Central memory CD8-positive, alpha-beta T cell (primary cell): ENCODE data around the gene NPDC1.
"Not testable (repeated sequence)": the region's sequence is repeated elsewhere in the genome, so short reads cannot be mapped to it uniquely, and the experiment has no call there.

ENCODE experiments used
- ATAC-seq: fragments of 150-1000 bp; cut with Tn5 transposase; replicated peaks from 2 replicates; pipeline ENCODE4 v1.10.0; 2022; ENCODE audit warnings: mild to moderate bottlenecking, moderate FRiP score, moderate number of reproducible peaks; ENCODE audit not compliant: poor library complexity, severe bottlenecking; ENCODE audit errors: extremely low read depth
- DNase-seq, 2 donors: peaks; one replicate each; pipeline ENCODE4 v3.0.0; 2021; ENCODE audit warnings: low spot score in 2 of 2
- H3K27ac Mint-ChIP-seq: one replicate; pipeline ENCODE4 v1.8.0; 2022; ENCODE audit warnings: low read depth, mild to moderate bottlenecking, moderate library complexity, mixed read lengths
- H3K27me3 Mint-ChIP-seq: one replicate; pipeline ENCODE4 v1.8.0; 2022; ENCODE audit warnings: mixed read lengths
- H3K36me3 Mint-ChIP-seq: one replicate; pipeline ENCODE4 v1.8.0; 2022; ENCODE audit warnings: mild to moderate bottlenecking, moderate library complexity, mixed read lengths; ENCODE audit not compliant: insufficient read depth
- H3K4me1 Mint-ChIP-seq: one replicate; pipeline ENCODE4 v1.8.0; 2022; ENCODE audit warnings: mixed read lengths
- H3K4me3 Mint-ChIP-seq: one replicate; pipeline ENCODE4 v1.8.0; 2022; ENCODE audit warnings: mild to moderate bottlenecking, moderate library complexity, mixed read lengths
- H3K9me3 Mint-ChIP-seq: one replicate; pipeline ENCODE4 v1.8.0; 2022; ENCODE audit warnings: mixed read lengths

The NPDC1 gene

GRCh38 chr9:137037035-137037434, 8.9 kb downstream of the NPDC1 start:
- no peaks in the 10 kb centered on the region for H3K9me3 Mint-ChIP-seq
- peaks cover 27% of the 10 kb centered on the region for H3K4me1 Mint-ChIP-seq
- no peaks in the 10 kb centered on the region for H3K27me3 Mint-ChIP-seq
- peaks cover 5% of the 10 kb centered on the region for H3K36me3 Mint-ChIP-seq
- no peak for DNase-seq
- no peak overlapping the region for H3K27ac Mint-ChIP-seq
- H3K4me3 Mint-ChIP-seq = no peak overlapping the region
- no peak for ATAC-seq

- Mint-ChIP-seq H3K4me3 (no peak overlapping the region), H3K27ac (no peak overlapping the region), H3K4me1 (peaks cover 32% of the 10 kb centered on the region), H3K36me3 (peaks cover 6% of the 10 kb centered on the region), H3K9me3 (no peaks in the 10 kb centered on the region), H3K27me3 (no peaks in the 10 kb centered on the region)
- no peak for ATAC-seq
- no peak for DNase-seq
These were observed 10.0 kb downstream of the NPDC1 start for GRCh38 chr9:137035937-137036336.

DNA sequence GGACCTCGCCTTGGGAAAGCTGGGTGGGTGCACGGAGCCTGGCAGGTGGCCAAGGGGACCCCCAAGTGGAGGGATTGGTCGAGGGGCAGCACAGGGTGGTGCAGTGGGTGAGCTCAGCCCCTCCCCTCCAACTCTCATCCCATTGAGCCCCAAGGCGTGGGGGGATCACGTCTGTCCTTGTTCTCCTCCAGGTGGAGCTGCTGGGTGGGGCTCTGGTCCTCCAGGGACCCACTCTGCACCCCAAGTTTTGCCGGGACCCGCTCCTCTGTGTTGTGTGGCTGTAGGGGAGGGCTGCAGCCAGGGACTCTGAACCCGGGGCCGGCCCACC, 10.5 kb downstream of the NPDC1 start:
- Mint-ChIP-seq H3K27ac (peak overlapping the region; percentile 84), H3K4me1 (peaks cover 37% of the 10 kb centered on the region), H3K4me3 (peak overlapping the region; percentile 78)

DNA sequence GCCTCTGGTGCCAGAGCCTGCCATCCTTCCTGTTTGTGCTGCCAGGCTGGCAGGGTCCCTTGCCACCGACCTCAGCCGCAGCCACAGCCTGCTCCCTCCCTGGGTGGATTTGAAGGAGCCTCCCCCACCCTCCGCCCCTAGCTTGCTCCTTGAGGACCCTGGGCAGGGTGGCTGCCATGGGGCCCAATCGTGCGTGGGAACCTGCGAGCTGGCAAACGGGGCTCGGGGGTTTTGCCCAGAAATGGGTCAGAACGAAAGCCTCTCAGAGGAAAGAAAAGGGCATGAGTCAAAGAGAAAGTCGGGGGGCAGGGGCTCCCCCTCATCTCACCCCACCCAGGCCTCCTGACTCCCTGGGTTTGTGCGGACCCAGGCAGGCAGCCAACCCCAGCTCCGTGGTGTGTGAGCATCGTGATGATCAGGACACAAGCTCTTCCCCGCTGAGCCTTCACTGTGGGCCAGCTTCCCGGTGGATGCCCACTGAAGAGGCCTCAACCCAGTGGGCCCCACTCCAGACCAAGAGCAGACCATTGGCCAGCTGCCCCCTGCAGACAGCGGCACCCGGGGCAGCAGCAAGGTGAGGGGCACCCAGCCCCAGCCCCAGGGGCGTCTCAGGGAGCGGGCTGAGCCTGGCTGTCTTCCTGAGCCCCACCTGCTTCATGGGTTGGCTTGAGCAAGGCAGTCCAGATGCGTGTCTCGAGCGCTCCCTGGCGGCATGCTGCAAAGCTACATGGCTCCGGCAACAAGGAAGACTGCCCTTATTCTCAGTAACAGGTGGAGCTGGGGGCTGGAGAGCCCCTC, 11.1 kb downstream of the NPDC1 start:
- peak overlapping the region; percentile 84 for H3K27ac Mint-ChIP-seq
- peak; percentile 80 to 85 for DNase-seq
- H3K4me3 Mint-ChIP-seq = peak overlapping the region; percentile 78
- no peaks in the 10 kb centered on the region for H3K9me3 Mint-ChIP-seq
- H3K36me3 Mint-ChIP-seq = peaks cover 9% of the 10 kb centered on the region
- H3K4me1 Mint-ChIP-seq = peaks cover 41% of the 10 kb centered on the region
- H3K27me3 Mint-ChIP-seq = no peaks in the 10 kb centered on the region
- peak; percentile 74 for ATAC-seq

More for the DNA sequence above, 10.5 kb downstream of the NPDC1 start:
- Mint-ChIP-seq H3K9me3 (no peaks in the 10 kb centered on the region), H3K27me3 (no peaks in the 10 kb centered on the region), H3K36me3 (peaks cover 9% of the 10 kb centered on the region)
- ATAC-seq = no peak
- DNase-seq = no peak

DNA sequence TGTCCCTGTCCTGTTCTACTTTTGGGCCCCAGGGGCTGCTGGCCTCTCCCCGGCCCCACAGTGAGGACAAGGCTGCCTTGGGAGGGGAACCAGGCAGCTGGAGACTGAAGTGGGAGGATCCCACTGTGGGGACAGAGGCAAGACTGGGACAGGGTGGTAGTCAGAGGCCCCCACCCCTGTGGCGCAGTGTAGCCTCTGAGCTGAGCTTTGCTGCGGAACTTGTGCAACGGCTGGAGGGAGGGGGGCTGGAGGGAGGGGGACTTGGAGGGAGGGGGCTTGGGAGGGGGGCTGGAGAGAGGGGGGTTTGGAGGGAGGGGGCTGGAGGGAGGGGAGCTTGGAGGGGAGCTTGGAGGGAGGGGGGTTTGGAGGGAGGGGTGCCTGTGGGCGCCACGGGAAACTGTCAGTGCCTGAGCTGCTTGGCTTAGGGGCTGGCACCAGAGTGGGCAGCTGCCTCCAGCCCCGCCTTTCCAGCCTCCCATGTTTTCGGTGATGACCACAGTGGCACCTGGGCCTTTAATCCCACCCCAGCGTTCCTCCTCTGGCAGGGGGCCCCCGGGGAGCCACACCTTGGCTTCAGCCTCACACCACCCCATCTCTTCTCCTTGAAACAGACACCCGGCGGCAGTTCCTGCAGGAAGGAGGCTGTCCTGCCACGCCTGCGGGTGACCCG, 11.8 kb downstream of the NPDC1 start:
- Mint-ChIP-seq H3K4me3 (peak overlapping the region; percentile 86), H3K27me3 (no peaks in the 10 kb centered on the region), H3K4me1 (peaks cover 47% of the 10 kb centered on the region), H3K27ac (peak overlapping the region; percentile 84), H3K36me3 (peaks cover 13% of the 10 kb centered on the region), H3K9me3 (no peaks in the 10 kb centered on the region)
- ATAC-seq (no peak), DNase-seq (no peak)

DNA sequence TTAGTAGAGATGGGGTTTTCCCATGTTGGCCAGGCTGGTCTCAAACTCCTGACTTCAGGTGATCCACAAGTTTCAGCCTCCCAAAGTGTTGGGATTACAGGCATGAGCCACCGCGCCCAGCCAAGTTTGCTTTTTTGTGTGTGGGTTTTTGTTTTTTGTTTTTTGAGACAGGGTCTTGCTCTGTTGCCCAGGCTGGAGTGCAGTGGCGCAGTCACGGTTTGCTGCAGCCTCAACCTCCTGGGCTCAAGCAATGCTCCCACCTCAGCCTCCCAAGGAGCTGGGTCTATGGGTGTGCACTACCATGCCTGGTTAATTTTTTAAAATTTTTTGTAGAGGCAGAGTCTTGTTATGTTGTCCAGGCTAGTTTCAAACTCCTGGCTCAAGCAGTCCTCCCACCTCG, 12.5 kb downstream of the NPDC1 start:
- not testable (repeated sequence) for H3K27me3 Mint-ChIP-seq, H3K27ac Mint-ChIP-seq, ATAC-seq, H3K9me3 Mint-ChIP-seq, DNase-seq
- peaks cover 16% of the 10 kb centered on the region for H3K36me3 Mint-ChIP-seq
- H3K4me3 Mint-ChIP-seq = peak overlapping the region; percentile 86
- H3K4me1 Mint-ChIP-seq = peaks cover 49% of the 10 kb centered on the region

DNA sequence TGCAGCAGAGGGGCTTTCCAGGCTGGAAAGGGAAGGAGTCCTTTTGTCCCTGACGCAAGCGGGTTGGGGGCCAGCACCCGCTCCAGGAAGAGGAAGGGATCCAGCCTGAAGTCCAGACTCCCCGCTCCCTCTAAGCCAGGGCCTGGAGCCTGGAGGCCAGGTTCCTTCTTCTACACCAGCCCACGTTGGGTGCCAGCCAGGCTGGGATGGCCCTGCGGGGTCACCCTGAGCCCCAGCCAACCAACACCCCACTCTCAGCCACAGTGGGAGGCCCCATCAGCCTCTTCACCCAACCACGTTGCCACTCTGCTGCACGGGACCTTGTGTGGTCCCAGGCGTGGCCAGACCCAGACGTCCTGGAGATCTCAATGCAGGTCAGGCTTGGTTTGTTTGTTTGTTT, 13.1 kb downstream of the NPDC1 start:
- Mint-ChIP-seq H3K9me3 (no peaks in the 10 kb centered on the region), H3K27me3 (no peaks in the 10 kb centered on the region), H3K4me1 (peaks cover 49% of the 10 kb centered on the region), H3K27ac (no peak overlapping the region), H3K4me3 (peak overlapping the region; percentile 86), H3K36me3 (peaks cover 17% of the 10 kb centered on the region)
- DNase-seq (no peak), ATAC-seq (no peak)

DNA sequence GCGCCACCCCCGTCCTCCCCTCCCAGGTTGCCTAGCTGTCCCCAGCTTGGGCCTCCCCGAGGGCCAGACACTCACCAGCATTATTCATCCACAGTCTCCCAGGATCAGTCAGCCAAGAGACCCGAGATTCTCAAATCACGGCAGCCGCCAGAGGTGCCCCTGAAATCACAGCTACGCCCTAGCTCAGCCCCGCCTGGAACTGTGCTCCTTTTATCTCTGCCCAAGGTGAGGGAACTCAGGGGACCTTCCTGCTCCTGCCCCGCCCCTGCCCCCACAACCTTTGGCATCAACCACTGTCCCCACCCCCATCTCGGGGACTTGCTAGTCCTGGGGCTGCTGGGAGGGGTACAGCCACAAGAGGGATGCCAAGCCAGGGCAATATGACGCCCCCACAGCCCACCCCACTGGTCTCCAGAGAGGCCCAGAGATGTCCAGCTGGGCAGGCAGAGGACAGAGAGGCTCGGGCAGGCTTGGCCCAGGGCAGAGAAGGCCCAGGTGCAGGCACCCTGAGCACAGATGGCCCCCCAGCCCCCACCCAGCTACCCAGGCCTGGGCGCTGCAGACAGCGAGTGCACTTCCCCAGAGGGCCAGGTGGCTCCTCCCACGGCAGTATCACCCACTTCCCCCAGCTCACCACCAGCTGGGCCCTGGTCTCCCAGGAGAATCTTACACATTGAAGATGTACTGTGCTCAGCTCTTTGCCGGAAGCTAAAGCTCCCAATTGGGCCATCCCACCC, 13.9 kb downstream of the NPDC1 start, which contains the start of gene FUT7:
FUT7 (minus strand) TSS at position 185 of the 737 bp plus-strand sequence; CDS start at position 88, 97 bp downstream.
- H3K27me3 Mint-ChIP-seq = no peaks in the 10 kb centered on the region
- no peak for ATAC-seq
- peaks cover 49% of the 10 kb centered on the region for H3K4me1 Mint-ChIP-seq
- H3K27ac Mint-ChIP-seq = peak within 1 kb of the TSS; percentile 64
- H3K4me3 Mint-ChIP-seq = peak within 1 kb of the TSS; percentile 86
- H3K36me3 Mint-ChIP-seq = peaks cover 17% of the 10 kb centered on the region
- peak in 1 of 2 donors; percentile 20 for DNase-seq
- H3K9me3 Mint-ChIP-seq = no peaks in the 10 kb centered on the region

DNA sequence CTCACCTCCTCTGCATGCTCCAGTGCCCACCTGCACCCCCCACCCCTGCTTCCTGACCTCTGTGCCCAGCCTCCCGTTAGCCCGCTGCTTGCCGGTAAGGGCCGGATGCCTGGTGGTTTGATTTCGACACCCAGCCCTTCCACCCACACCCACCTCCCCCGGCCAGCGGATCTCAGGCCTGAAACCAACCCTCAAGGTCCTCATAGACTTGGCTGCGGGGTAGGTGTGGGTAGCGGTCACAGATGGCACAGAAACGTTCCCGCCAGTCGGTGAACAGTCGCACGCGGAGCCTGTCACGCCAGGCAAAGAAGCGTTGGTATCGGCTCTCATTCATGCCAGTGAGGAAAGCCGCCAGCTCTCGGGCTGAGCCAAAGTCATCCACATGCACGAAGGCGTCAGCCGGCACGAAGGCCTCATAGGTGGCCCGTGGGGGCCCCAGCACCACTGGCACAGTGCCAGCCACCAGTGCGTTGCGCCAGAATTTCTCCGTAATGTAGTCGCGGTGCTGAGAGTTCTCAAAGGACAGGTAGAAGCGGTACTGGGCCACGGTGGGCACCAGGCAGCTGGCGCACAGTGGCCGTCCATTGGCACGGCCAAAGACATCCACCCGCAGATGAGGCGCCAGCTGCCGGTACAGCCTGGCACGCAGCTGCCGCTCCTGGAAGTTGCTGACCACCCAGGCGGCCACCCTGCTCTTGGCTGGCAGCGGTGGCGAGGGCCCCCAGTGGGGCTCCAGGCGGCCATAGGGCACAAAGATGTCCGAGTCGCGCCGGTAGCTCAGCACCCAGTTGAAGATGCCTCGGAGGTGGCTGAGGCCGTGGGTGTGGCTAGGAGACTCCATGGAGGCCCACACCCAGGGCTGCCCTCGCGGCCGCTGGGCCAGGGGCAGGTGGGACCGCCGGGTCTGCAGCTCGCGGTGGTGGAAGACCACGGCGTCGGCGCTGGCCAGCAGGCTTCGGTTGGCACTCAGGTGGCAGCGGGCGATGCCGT, 15.1 kb downstream of the NPDC1 start:
- DNase-seq (peak in 1 of 2 donors; percentile 17), ATAC-seq (no peak)
- Mint-ChIP-seq H3K4me3 (peak overlapping the region; percentile 86), H3K27ac (peak overlapping the region; percentile 13), H3K36me3 (peaks cover 17% of the 10 kb centered on the region), H3K27me3 (no peaks in the 10 kb centered on the region), H3K9me3 (no peaks in the 10 kb centered on the region), H3K4me1 (peaks cover 60% of the 10 kb centered on the region)

DNA sequence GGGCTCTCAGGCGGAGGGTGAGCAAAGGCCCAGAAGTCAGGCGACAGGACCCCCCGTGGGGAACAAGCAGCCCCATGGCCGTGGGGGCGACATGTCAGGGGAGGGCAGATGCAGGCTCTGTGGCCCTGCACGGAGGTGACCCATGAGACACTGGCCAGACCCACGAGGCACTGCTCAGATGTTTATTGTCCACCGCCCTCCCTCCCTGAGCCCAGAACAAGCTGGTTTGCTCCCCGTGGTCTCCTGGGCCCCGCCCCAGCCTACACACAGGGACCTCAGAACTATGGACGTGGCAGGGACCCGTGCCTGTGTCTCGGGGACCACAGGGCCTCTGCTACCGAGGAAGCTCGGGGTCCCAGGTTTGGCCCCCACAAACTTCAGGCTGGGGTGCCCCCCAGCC, 16.0 kb downstream of the NPDC1 start:
- H3K27ac Mint-ChIP-seq = peak overlapping the region; percentile 75
- no peaks in the 10 kb centered on the region for H3K27me3 Mint-ChIP-seq
- peaks cover 17% of the 10 kb centered on the region for H3K36me3 Mint-ChIP-seq
- DNase-seq (no peak), ATAC-seq (no peak)
- H3K4me1 Mint-ChIP-seq = peaks cover 56% of the 10 kb centered on the region
- H3K9me3 Mint-ChIP-seq = no peaks in the 10 kb centered on the region
- H3K4me3 Mint-ChIP-seq = peak overlapping the region; percentile 86

GRCh38 chr9:137029058-137029936, 16.7 kb downstream of the NPDC1 start:
- ATAC-seq (peak; percentile 22), DNase-seq (peak; percentile 37 to 62)
- peak overlapping the region; percentile 75 for H3K27ac Mint-ChIP-seq
- no peaks in the 10 kb centered on the region for H3K9me3 Mint-ChIP-seq
- H3K4me1 Mint-ChIP-seq = peaks cover 49% of the 10 kb centered on the region
- no peaks in the 10 kb centered on the region for H3K27me3 Mint-ChIP-seq
- peaks cover 15% of the 10 kb centered on the region for H3K36me3 Mint-ChIP-seq
- H3K4me3 Mint-ChIP-seq = peak overlapping the region; percentile 86
